ENCODE measurements around the gene JCAD. TPM values are rescaled to one million over a fixed set of nuclear protein-coding genes. Genes with fewer than 3 reads are reported as not detected.
A peak's percentile ranks its signal among the peaks of the same experiment; 100 is the strongest.
"Not testable (repeated sequence)": the region's sequence is repeated elsewhere in the genome, so short reads cannot be mapped to it uniquely, and the experiment has no call there.

Gene JCAD
- total and polyA plus RNA-seq, 9 donors = 21.0 to 44.6 (median 33.4) TPM

DNA sequence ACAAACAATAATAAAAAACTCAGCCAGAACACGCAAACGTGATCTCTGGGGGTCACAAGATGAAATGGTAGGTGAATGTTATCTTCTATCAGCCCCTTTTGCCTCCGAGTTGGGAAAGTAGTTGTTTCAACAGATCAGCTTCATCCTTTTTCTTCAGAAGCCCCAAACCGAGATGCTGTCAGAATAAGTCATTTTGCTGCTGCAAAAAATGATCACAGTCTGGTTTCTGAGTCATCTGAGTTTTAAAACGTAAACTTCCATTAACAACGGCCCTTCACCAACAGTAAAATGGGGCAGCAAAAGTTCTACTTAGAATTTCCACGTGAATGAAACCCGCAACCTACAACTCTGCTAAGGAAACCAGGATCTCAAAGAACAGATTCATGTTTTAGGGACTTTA lies 44.9 kb downstream of the JCAD start:
- peaks cover 3% of the 10 kb centered on the region for H3K27me3 ChIP-seq (ENCODE audit: control insufficient read depth, insufficient read depth, low read length)
- peaks cover 22% of the 10 kb centered on the region for H3K4me1 ChIP-seq (ENCODE audit: control insufficient read depth, insufficient read depth, low read length)
- H3K27ac ChIP-seq (ENCODE audit: low read length) = no peak overlapping the region
- DNase-seq = no peak
- H3K36me3 ChIP-seq (ENCODE audit: control insufficient read depth, insufficient read depth, low read length) = no peaks in the 10 kb centered on the region
- 33% methylated on average over 2 of the region's 8 CpGs for WGBS (ENCODE audit: insufficient coverage)
- H3K4me3 ChIP-seq (ENCODE audit: low read length) = no peak overlapping the region
- H3K9me3 ChIP-seq (replicated peaks; ENCODE audit: control insufficient read depth, low read depth, low read length) = no peaks in the 10 kb centered on the region

DNA sequence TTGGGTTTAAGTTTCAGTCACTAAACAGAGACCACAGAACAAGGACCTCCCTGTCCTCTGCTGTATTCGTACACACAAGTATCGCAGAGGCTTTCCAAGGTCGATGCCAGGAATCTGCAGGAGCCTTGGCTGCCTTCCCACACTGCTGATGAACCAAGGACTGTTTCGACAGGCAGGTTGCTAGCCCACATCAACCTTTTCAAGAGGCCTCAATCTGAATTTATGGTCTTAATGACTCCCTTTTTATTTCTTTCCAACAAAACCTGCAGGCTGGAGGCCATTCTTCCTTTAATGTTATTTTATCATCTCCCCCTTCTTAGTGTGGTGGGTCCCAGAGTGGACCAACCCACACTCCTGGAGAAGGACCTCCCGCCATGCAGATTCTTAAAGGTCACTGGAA lies 45.6 kb downstream of the JCAD start:
- H3K27ac ChIP-seq (ENCODE audit: low read length) = peak overlapping the region; percentile 38
- WGBS (ENCODE audit: insufficient coverage) = 5% methylated on average over 4 of the region's 5 CpGs
- H3K36me3 ChIP-seq (ENCODE audit: control insufficient read depth, insufficient read depth, low read length) = no peaks in the 10 kb centered on the region
- H3K4me3 ChIP-seq (ENCODE audit: low read length) = no peak overlapping the region
- no peaks in the 10 kb centered on the region for H3K9me3 ChIP-seq (replicated peaks; ENCODE audit: control insufficient read depth, low read depth, low read length)
- peaks cover 22% of the 10 kb centered on the region for H3K4me1 ChIP-seq (ENCODE audit: control insufficient read depth, insufficient read depth, low read length)
- H3K27me3 ChIP-seq (ENCODE audit: control insufficient read depth, insufficient read depth, low read length) = peaks cover 3% of the 10 kb centered on the region
- DNase-seq = peak; percentile 75

DNA sequence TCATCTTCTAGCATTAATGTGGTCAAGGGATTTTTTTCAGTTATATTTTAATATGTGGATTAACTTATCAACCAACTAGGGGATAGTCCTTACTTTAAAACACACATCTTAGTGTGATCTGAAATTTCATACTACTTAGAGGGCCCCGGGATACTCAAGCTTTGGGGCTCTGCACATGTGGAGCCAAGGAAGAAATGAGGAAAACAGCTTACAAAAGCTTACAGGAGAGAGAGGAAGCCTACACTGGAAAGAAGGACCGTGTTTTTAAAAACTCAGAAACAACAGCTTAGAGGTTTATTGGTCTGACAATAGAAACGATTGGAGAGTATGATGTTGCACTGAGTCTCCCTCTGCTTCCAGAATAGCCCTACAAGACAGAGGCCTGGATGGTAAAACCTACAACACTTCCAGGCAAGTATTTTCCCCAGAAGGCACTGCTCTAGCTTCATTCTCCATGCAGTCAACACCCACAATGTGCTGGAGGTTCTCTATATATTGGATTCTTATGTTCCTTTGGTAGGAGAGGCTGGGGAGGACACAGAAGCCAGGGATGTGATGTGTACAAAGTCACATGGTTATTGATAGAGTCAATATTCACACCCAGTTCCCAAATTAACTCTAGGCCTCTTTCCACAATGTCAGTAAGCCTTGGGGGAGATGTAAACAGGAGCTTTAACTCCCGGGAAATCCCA lies 47.3 kb downstream of the JCAD start:
- H3K9me3 ChIP-seq (replicated peaks; ENCODE audit: control insufficient read depth, low read depth, low read length) = peaks cover 3% of the 10 kb centered on the region
- WGBS (ENCODE audit: insufficient coverage) = 29% methylated on average over 1 of the region's 4 CpGs
- no peaks in the 10 kb centered on the region for H3K36me3 ChIP-seq (ENCODE audit: control insufficient read depth, insufficient read depth, low read length)
- peak overlapping the region; percentile 65 for H3K27ac ChIP-seq (ENCODE audit: low read length)
- H3K4me3 ChIP-seq (ENCODE audit: low read length) = no peak overlapping the region
- DNase-seq = peak; percentile 68
- H3K4me1 ChIP-seq (ENCODE audit: control insufficient read depth, insufficient read depth, low read length) = peaks cover 22% of the 10 kb centered on the region
- H3K27me3 ChIP-seq (ENCODE audit: control insufficient read depth, insufficient read depth, low read length) = no peaks in the 10 kb centered on the region

DNA sequence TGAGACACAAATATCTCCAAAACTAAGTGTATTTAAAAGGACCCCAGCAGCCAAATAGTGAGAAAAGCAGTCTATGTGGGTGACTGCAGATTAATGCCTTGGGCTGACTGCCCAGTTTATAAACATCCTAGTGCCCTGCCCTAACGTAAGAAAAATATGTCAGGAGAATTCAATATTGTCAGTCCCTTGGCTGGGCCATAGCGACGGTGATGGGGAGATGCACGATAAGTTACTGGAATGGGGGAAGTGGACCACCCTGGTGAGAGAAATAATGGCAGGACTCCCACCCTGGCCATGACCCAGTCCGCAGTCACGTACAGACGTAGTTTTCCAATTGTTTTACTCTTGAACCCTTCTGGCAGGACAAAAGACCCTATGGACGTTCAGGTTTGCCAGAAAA lies 48.0 kb downstream of the JCAD start:
- WGBS (ENCODE audit: insufficient coverage) = 46% methylated on average over 3 of the region's 8 CpGs
- no peaks in the 10 kb centered on the region for H3K27me3 ChIP-seq (ENCODE audit: control insufficient read depth, insufficient read depth, low read length)
- H3K4me3 ChIP-seq (ENCODE audit: low read length) = no peak overlapping the region
- H3K9me3 ChIP-seq (replicated peaks; ENCODE audit: control insufficient read depth, low read depth, low read length) = peaks cover 3% of the 10 kb centered on the region
- H3K4me1 ChIP-seq (ENCODE audit: control insufficient read depth, insufficient read depth, low read length) = peaks cover 22% of the 10 kb centered on the region
- peak overlapping the region; percentile 65 for H3K27ac ChIP-seq (ENCODE audit: low read length)
- DNase-seq = peak; percentile 85
- no peaks in the 10 kb centered on the region for H3K36me3 ChIP-seq (ENCODE audit: control insufficient read depth, insufficient read depth, low read length)

DNA sequence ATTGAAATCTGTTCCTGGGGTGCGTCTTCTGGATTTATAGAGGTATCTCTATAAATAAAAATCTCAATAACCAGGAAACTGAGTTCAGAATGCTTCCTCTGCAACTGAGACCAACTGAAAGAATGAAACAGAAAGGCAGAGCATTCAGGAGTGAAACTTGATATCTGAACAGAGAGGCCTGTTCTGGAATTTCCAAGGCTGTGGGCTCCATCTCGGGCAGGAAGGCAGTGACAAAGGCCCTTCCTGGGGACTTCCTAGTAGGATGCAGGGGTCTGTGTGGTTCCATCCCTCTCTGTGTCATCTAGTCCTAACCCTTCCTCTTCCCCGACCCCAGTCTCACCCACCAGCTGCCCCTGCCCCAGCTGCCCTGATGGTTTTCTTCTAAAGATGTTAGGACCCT lies 52.0 kb downstream of the JCAD start:
- Histone ChIP-seq H3K4me3 (ENCODE audit: low read length) (no peak overlapping the region), H3K36me3 (ENCODE audit: control insufficient read depth, insufficient read depth, low read length) (no peaks in the 10 kb centered on the region), H3K9me3 (replicated peaks; ENCODE audit: control insufficient read depth, low read depth, low read length) (peaks cover 3% of the 10 kb centered on the region), H3K4me1 (ENCODE audit: control insufficient read depth, insufficient read depth, low read length) (peaks cover 8% of the 10 kb centered on the region), H3K27me3 (ENCODE audit: control insufficient read depth, insufficient read depth, low read length) (no peaks in the 10 kb centered on the region), H3K27ac (ENCODE audit: low read length) (peak overlapping the region; percentile 15)
- DNase-seq = no peak
- no CpG with 5 or more reads among the region's 3 CpGs for WGBS (ENCODE audit: insufficient coverage)

DNA sequence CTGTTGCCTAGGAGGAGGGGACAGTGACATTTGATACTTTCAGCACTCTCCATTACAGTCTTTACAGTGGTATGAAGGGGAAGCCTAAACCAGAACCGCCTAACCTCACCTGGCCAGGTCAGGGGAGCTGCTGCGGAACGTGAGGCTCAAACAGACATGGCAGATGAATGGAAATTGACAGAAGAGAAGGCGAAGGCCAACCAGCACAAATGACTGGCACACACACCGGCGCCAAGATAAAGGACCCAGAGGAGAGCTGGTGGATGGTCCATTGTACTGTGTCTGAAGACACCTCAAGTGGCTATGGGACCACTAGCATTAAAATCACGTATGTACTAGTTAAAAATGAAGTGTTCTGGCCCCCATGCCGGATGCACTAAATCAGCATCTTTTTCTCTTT lies 53.0 kb downstream of the JCAD start:
- WGBS (ENCODE audit: insufficient coverage) = 53% methylated on average over 6 of the region's 8 CpGs
- Histone ChIP-seq H3K27ac (ENCODE audit: low read length) (no peak overlapping the region), H3K4me1 (ENCODE audit: control insufficient read depth, insufficient read depth, low read length) (peaks cover 16% of the 10 kb centered on the region), H3K4me3 (ENCODE audit: low read length) (no peak overlapping the region), H3K36me3 (ENCODE audit: control insufficient read depth, insufficient read depth, low read length) (no peaks in the 10 kb centered on the region), H3K27me3 (ENCODE audit: control insufficient read depth, insufficient read depth, low read length) (peaks cover 3% of the 10 kb centered on the region), H3K9me3 (replicated peaks; ENCODE audit: control insufficient read depth, low read depth, low read length) (peaks cover 3% of the 10 kb centered on the region)
- no peak for DNase-seq

DNA sequence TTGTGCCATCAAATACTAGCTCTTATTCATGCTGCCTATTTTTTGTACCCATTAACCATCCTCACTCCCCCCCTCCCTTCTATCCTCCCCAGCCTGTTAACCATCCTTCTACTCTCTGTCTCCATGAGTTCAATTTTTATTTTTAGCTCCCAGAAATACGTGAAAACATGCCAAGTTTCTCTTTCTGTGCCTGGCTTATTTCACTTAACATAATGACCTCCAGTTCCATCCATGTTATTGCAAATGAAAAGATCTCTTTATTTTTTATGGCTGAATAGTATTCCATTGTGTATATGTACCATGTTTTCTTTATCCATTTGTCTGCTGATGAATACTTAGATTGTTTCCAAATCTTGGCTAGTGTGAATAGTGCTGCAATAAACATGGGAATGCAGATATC lies 54.3 kb downstream of the JCAD start:
- H3K27ac ChIP-seq (ENCODE audit: low read length); H3K9me3 ChIP-seq (replicated peaks; ENCODE audit: control insufficient read depth, low read depth, low read length); H3K36me3 ChIP-seq (ENCODE audit: control insufficient read depth, insufficient read depth, low read length); H3K27me3 ChIP-seq (ENCODE audit: control insufficient read depth, insufficient read depth, low read length); DNase-seq; H3K4me3 ChIP-seq (ENCODE audit: low read length): not testable (repeated sequence)
- WGBS (ENCODE audit: insufficient coverage) = no CpG with 5 or more reads among the region's 1 CpG
- H3K4me1 ChIP-seq (ENCODE audit: control insufficient read depth, insufficient read depth, low read length) = peaks cover 20% of the 10 kb centered on the region

DNA sequence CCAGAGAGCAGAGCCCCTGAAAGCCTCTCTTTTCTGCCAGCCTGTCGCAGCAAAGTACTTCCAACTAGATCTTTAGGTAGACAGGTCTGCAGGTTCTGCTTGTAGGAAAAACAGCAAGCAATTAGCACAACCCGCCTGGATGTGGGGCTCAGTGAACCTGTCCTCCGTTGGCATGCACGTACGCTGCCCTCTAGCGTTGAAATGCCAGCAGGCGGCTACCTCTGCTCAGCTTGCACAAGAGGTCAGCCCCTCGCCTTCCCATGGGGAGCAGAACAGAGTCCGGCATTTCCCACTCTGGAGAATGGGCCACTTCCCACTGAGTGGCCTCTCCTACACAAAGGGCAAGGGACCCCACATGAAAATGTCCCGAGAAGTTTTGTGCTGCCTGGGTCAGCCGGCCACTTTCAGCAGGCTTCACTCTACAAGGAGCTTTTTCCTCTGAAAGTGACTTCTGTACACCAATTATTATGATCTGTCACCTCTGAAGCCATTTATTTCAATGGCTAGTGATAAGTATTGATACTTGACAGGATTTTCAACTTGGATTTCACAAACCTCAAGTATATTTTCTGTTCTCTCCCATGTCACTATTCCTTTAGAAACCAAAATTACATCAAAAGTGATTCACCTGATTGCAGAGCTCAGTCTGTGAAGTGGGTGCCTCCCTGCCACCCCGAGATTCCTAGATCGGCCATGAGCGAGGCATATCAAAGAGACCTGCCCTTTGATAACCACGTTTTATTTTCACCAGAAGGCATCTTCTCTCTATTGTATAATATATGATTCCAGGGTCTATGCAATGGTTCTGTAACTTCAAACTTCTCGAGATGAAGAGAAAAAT lies 56.7 kb downstream of the JCAD start:
- DNase-seq = peak; percentile 77
- Histone ChIP-seq H3K36me3 (ENCODE audit: control insufficient read depth, insufficient read depth, low read length) (no peaks in the 10 kb centered on the region), H3K27ac (ENCODE audit: low read length) (no peak overlapping the region)

DNA sequence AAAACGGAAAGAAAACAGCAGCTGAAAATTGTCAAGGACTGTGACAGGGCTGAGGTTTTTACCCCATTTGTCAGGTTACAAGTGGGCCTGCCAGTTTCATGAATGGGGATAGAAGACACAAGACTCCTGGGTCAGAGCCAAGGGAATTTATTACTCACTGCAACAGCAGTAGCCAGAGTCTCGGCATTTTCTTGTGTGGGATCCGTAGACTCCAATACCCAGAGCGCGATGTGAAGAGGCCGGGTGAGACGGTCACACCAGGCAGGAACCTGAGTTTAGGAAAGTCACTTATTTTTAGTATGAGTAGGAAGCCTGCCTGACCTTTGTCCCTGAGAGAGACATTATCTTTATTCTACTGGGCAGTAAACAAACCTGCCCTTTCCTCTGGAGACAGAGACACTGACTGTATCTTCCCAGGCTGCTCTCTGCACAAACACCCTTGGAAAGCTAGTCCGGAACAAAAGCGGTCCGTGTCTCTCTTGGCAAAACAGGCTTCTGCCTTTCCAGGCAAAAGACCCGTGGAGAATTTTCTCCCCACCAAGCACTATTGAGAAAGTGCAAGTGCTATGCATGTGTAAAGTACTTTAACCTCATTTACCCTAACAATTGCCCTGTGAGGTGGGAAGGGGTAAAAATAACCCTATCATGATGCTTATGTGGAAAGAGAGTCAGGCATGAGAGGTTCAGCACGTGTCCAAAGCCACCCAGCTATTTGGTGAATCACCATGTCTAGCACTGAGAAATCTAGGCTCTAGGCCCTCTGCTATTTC lies 58.4 kb downstream of the JCAD start:
- no peaks in the 10 kb centered on the region for H3K9me3 ChIP-seq (replicated peaks; ENCODE audit: control insufficient read depth, low read depth, low read length)
- no peak overlapping the region for H3K4me3 ChIP-seq (ENCODE audit: low read length)
- peak overlapping the region; percentile 23 for H3K27ac ChIP-seq (ENCODE audit: low read length)
- peaks cover 3% of the 10 kb centered on the region for H3K27me3 ChIP-seq (ENCODE audit: control insufficient read depth, insufficient read depth, low read length)
- peaks cover 31% of the 10 kb centered on the region for H3K4me1 ChIP-seq (ENCODE audit: control insufficient read depth, insufficient read depth, low read length)
- peak; percentile 93 for DNase-seq
- 35% methylated on average over 2 of the region's 12 CpGs for WGBS (ENCODE audit: insufficient coverage)
- no peaks in the 10 kb centered on the region for H3K36me3 ChIP-seq (ENCODE audit: control insufficient read depth, insufficient read depth, low read length)

More for the DNA sequence above, 56.7 kb downstream of the JCAD start:
- peaks cover 23% of the 10 kb centered on the region for H3K4me1 ChIP-seq (ENCODE audit: control insufficient read depth, insufficient read depth, low read length)
- H3K4me3 ChIP-seq (ENCODE audit: low read length) = no peak overlapping the region
- 27% methylated on average over 9 of the region's 16 CpGs for WGBS (ENCODE audit: insufficient coverage)
- H3K27me3 ChIP-seq (ENCODE audit: control insufficient read depth, insufficient read depth, low read length) = peaks cover 3% of the 10 kb centered on the region
- no peaks in the 10 kb centered on the region for H3K9me3 ChIP-seq (replicated peaks; ENCODE audit: control insufficient read depth, low read depth, low read length)

Data from muscle of leg (tissue), 11 donors.